SIG-M5 (cell line): ENCODE results near the gene OR2T5.
"Not testable (repeated sequence)": the region's sequence is repeated elsewhere in the genome, so short reads cannot be mapped to it uniquely, and the experiment has no call there.

Experiments
- DNase-seq: peaks from one replicate; lab custom pipeline; 2025; lab: John Stamatoyannopoulos, UW

OR2T5 gene

GRCh38 chr1:248500305-248501035 is 12.1 kb downstream of the OR2T5 start:
- DNase-seq, result not testable (repeated sequence)

GRCh38 chr1:248507773-248508172 is 19.4 kb downstream of the OR2T5 start, which contains the start of gene OR2G6:
Gene OR2G6, plus strand, starts transcription at chr1:248508073. Its CDS starts 13,574 bp downstream, at chr1:248521647.
- not testable (repeated sequence) for DNase-seq

- DNase-seq, result not testable (repeated sequence)
Observed at GRCh38 chr1:248510217-248510616, 21.8 kb downstream of the OR2T5 start.

- DNase-seq, result no peak
Observed at GRCh38 chr1:248521856-248522255, 33.5 kb downstream of the OR2T5 start.

- not testable (repeated sequence) for DNase-seq
Observed at GRCh38 chr1:248537449-248537848, 49.1 kb downstream of the OR2T5 start.
